GM08714 (cell line): ENCODE data around the gene SHISAL1.
"Not testable (repeated sequence)": the region's sequence is repeated elsewhere in the genome, so short reads cannot be mapped to it uniquely, and the experiment has no call there.

ENCODE experiments used
- H3K4me3 ChIP-seq: fragments of 200-500 bp; sonication (Bioruptor generic); 2 replicates; pipeline ENCODE4 v1.5.1; 2014; ENCODE audit warnings: mild to moderate bottlenecking, low read length, inconsistent platforms
- ZNF274 ChIP-seq: IDR thresholded peaks from 2 replicates; pipeline ENCODE4 v1.6.1; 2012; ENCODE audit warnings: mild to moderate bottlenecking, low read depth, low read length

SHISAL1 gene

GRCh38 chr22:44307509-44308169 lies 5.1 kb downstream of the SHISAL1 start:
- no peak for TF ChIP-seq ZNF274
- no peak overlapping the region for H3K4me3 ChIP-seq

DNA sequence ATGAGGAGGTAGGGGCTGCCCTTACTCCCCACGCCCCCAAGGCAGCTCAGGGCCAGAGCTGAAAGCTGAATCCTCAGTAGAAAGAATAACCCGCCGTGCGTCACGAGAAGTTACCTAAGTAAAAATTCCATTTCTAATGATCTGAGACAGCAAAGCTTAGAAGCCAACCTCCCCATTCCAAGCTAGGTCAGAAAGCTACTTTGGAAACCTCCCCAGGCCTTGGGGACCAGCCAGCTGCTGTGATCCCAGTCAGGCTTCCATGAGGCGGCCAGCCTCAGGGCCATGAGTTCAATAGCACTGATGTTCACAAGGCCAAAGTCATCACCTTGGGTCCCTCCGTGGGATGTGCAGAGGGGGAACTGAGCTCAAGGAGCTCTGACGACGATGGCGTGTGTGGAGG lies 6.9 kb downstream of the SHISAL1 start:
- H3K4me3 ChIP-seq = no peak overlapping the region
- TF ChIP-seq ZNF274 = no peak

GRCh38 chr22:44305455-44305854 lies 7.3 kb downstream of the SHISAL1 start:
- H3K4me3 ChIP-seq = no peak overlapping the region

GRCh38 chr22:44304911-44305310 lies 7.8 kb downstream of the SHISAL1 start:
- no peak overlapping the region for H3K4me3 ChIP-seq
- no peak for TF ChIP-seq ZNF274

More at GRCh38 chr22:44305455-44305854, 7.3 kb downstream of the SHISAL1 start:
- TF ChIP-seq ZNF274 = no peak

GRCh38 chr22:44304354-44304753 lies 8.4 kb downstream of the SHISAL1 start:
- H3K4me3 ChIP-seq = no peak overlapping the region
- no peak for TF ChIP-seq ZNF274

DNA sequence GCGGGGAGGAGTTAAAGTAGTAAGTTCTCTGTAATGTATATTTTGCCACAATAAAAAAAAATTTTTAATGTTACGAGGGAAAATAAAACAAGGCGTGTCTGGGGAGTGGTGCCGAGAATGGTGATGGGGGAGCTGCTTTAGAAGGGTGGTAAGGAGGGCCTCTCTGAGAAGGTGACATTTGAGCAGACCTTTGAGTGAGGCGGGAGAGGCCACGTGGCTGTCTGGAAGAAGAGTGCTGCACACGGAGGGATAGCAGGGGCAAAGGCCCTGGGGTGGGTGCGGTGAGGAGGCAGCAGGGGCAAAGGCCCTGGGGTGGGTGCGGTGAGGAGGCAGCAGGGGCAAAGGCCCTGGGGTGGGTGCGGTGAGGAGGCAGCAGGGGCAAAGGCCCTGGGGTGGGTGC lies 10.4 kb downstream of the SHISAL1 start:
- H3K4me3 ChIP-seq = not testable (repeated sequence)

GRCh38 chr22:44301039-44301438 lies 11.7 kb downstream of the SHISAL1 start:
- no peak for TF ChIP-seq ZNF274
- no peak overlapping the region for H3K4me3 ChIP-seq

DNA sequence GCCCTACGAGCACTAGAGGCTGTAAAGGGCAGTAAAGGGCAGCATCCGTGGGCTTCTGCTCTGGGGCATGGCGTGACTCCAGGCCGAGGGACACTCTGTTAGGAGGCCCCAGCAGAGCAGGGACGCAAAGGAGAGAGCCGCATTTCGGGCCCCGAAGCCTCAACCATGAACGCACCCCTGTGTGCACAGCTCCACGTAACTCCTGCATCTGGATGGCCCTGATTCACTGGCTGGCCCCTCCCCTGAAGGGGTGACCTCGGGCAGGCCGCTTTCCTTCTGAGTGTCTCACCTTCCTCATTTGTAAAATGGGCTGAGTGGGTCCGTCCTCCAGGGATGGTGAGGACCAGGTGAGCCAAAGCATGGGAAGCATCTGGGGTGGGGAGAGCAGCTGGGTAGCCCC lies 13.6 kb downstream of the SHISAL1 start:
- no peak overlapping the region for H3K4me3 ChIP-seq
- no peak for TF ChIP-seq ZNF274

DNA sequence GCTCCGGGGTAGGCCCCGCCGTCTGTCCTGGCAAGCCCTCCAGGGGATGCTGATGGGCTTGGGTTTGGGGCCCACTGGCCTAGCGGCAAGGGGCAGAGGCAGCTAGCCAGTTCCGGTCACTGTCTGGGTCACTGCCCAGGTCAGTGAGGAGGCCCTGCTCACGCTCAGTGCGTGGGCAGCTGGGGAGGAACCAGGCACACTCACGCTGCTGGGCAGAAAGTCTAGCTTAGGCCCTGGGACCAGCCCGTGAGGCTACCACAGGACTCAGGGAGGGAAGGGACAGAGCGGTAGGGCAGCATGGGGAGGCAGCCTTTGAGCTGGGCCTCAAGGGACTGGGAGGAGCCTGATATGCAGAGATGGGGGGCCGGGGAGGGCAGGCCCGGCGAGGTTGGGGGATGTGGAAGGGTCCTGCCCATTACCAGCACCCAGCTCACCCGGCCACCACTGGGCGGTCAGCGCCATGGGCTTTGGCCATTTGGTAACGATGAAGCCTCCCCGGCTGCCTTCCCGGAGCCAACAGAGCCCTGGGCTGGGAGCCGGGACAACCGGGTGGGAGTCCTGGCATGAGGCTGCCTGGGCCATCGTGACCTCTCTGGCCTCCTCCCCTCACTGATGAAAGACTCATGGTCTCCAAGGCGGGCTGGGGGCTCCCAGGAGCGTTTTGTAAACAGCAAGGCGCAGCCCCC lies 14.2 kb downstream of the SHISAL1 start:
- TF ChIP-seq ZNF274 = no peak
- H3K4me3 ChIP-seq = no peak overlapping the region

DNA sequence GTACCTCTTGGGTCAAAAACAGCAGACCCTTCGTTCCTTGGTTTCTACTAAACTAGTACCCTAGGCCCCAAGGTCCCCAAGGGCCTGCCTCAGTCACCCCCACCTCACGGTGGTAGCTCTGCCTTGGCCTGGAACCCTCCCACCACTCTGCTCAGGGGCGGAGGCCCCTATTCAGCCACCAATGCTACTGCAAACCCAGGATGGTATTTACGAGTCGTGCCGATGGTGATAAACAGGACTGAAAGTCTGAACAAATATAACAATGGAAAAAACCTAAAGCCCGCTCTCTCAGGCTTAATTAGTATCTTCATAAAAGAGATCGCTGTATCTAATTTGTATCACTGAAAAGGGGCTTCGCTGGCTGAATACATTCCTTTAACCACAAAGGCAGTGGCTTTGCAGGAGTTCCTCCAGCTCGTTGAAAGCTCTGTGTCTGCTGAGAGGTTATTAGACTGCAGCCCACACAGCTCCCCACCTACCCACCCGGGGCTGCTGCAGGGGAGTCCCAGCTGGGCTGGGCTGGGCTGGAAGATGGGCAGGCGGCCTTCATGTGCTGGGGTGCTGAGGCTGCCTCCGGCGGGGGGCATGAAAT lies 15.2 kb downstream of the SHISAL1 start:
- no peak overlapping the region for H3K4me3 ChIP-seq

GRCh38 chr22:44295406-44295805 lies 17.3 kb downstream of the SHISAL1 start:
- H3K4me3 ChIP-seq = no peak overlapping the region
- TF ChIP-seq ZNF274 = no peak

More for the DNA sequence above, 15.2 kb downstream of the SHISAL1 start:
- no peak for TF ChIP-seq ZNF274

DNA sequence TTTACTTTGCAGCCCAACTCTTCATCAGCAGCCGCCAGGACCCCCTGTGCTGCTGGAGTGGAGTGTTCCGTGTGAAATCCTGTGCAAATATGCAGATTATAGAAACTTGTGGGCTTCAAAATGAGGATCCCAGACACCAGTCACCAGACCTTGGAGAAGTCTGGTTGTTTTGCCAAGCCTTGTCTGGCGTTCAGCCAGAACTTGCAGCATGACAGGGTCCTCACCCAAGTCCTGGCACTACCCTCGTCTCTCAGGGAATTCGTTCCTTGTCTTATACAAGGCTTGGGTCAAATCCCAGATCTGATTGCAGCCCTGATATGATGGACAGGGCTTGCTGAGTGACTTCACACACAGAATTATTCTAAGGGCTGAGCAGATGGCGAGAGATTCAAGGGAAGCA lies 18.9 kb downstream of the SHISAL1 start:
- no peak overlapping the region for H3K4me3 ChIP-seq
- no peak for TF ChIP-seq ZNF274

- TF ChIP-seq ZNF274 = no peak
- no peak overlapping the region for H3K4me3 ChIP-seq
Observed at GRCh38 chr22:44293034-44293433, 19.7 kb downstream of the SHISAL1 start.

GRCh38 chr22:44292521-44292920 lies 20.2 kb downstream of the SHISAL1 start:
- no peak for TF ChIP-seq ZNF274
- H3K4me3 ChIP-seq = no peak overlapping the region

- TF ChIP-seq ZNF274 = no peak
Observed at GRCh38 chr22:44291674-44292360, 20.9 kb downstream of the SHISAL1 start.

More at GRCh38 chr22:44291674-44292360, 20.9 kb downstream of the SHISAL1 start:
- H3K4me3 ChIP-seq = no peak overlapping the region
